H7 (cell line): ENCODE measurements around the gene KRTAP2-1. TPM values are rescaled to one million over a fixed set of nuclear protein-coding genes. Genes with fewer than 3 reads are reported as not detected.
"Not testable (repeated sequence)": the region's sequence is repeated elsewhere in the genome, so short reads cannot be mapped to it uniquely, and the experiment has no call there.

Experiments used
- DNase-seq: peaks from one replicate; pipeline ENCODE4 v3.0.0; 2012
- H3K27me3 ChIP-seq: 2 replicates; pipeline ENCODE4 v1.6.0; 2011; ENCODE audit warnings: mild to moderate bottlenecking, low read length; ENCODE audit not compliant: control insufficient read depth, insufficient read depth
- H3K36me3 ChIP-seq: replicated peaks from 2 replicates; pipeline ENCODE4 v1.5.1; 2011; ENCODE audit warnings: low read length; ENCODE audit not compliant: control insufficient read depth, insufficient read depth
- H3K4me3 ChIP-seq: 2 replicates; pipeline ENCODE4 v1.5.1; 2011; ENCODE audit warnings: low read depth, mild to moderate bottlenecking, control low read depth, low read length, moderate library complexity; ENCODE audit not compliant: insufficient read depth
- total RNA-seq: library from RNA; depleted of rRNA; stranded (reverse); fragments of >200 nt; shearing (Covaris generic); gene quantifications from 2 replicates; pipeline ENCODE4 v1.2.3, GENCODE V29; 2014

Gene KRTAP2-1
- total RNA-seq, 1 experiment from 2014 or later = not detected

DNA sequence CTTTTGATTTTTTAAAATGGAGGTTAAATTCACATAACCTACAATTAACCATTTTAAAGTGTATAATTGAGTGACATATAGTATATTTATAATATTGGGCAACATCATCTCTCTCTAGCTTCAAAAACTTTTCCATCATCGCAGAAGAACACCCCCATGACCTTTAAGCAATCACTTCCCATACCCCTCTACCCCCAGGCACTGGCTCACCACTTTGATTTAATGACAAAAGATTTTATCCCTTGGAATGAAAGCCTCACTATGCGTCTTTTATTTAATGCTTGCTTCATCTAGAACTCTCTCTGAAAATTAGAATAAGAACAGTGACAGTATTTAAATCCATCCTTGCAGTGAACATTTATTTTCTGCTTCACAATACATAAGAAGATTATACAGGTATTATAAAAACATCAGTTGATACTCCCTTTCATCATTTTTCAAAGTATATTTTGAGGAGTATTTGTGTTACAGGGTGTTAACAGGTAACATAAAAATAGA, 9.2 kb downstream of the KRTAP2-1 start:
- Histone ChIP-seq H3K27me3 (no peaks in the 10 kb centered on the region), H3K36me3 (no peaks in the 10 kb centered on the region), H3K4me3 (no peak overlapping the region)
- DNase-seq = peak; percentile 36

DNA sequence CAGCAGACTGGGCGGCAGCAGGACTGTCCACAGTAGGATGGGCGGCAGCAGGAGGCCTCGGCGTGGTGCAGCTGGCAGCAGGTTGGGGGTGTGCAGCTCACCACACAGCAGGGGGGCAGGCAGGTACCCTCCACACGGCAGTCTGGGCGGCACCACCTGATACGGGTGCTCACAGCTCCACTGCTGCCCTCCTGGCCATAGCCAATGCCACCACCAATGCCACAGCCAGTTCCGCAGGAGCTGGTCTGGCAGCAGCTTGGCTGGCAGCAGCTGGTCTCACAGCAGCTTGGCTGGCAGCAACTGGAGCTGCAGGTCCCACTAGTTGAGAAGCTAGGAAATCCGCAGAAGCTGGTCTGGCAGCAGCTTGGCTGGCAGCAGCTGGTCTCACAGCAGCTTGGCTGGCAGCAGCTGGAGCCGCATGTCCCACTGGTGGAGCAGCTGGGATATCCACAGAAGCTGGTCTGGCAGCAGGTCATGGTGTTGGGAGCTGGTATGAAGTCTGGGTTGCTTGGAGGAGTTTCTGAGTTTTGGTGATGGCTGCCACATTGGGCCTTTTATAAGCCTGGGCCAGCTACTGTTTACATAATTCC, 12.7 kb downstream of the KRTAP2-1 start, which contains the start of gene KRTAP1-3:
KRTAP1-3 (minus strand) TSS at position 529 of the 590 bp plus-strand sequence; CDS start at position 476, 53 bp downstream.
- not testable (repeated sequence) for H3K36me3 ChIP-seq, H3K4me3 ChIP-seq, H3K27me3 ChIP-seq, DNase-seq

DNA sequence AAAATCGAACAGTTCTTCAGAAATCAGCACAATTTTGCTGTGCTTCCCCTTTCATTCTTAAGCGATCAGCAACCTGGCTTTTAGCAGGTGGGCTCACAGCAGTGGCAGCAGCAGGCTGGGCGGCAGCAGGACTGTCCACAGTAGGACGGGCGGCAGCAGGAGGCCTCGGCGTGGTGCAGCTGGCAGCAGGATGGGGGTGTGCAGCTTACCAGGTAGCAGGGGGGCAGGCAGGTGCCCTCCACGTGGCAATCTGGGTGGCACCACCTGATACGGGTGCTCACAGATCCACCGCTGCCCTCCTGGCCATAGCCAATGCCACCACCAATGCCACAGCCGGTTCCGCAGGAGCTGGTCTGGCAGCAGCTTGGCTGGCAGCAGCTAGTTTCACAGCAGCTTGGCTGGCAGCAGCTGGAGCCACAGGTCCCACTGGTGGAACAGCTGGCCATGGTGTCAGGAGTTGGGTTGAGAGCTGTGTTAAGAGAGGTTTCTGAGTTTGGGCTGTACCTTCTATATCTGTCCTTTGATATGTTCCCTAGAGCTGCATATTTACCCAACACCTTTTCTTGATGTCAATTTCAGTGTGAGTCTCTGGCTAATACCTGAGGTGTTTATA, 17.4 kb downstream of the KRTAP2-1 start, which contains the start of gene KRTAP1-4:
KRTAP1-4 (minus strand) TSS at position 563 of the 613 bp plus-strand sequence; CDS start at position 446, 117 bp downstream.
- DNase-seq = no peak
- H3K27me3 ChIP-seq = no peaks in the 10 kb centered on the region
- H3K36me3 ChIP-seq = no peaks in the 10 kb centered on the region
- H3K4me3 ChIP-seq = no peak within 1 kb of the TSS

GRCh38 chr17:41026715-41027471, 20.2 kb downstream of the KRTAP2-1 start, which contains the start of gene KRTAP1-5:
TSS of gene KRTAP1-5 (minus strand) at chr17:41027208. CDS start at chr17:41027155, 53 bp downstream.
- Histone ChIP-seq H3K27me3 (no peaks in the 10 kb centered on the region), H3K4me3 (no peak within 1 kb of the TSS), H3K36me3 (no peaks in the 10 kb centered on the region)
- no peak for DNase-seq

DNA sequence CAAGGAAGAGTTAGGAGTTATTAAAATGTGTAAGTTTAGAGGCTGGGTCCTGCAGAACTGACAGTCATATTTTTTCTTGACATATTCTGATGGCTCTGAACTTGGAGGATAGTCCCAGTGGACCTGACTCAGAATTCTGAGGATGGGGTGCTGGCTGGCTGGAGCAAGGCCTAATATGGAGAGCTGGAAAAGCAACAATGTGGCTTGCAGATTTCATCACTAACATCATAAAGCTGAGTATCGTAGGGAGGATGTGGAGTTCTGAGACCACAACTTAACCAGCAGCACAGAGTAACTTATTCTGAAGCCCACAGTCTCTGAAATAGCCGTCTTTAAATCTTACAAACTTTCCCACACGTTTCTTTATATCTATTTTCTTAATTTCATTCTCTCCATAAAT, 22.4 kb downstream of the KRTAP2-1 start:
- Histone ChIP-seq H3K27me3 (no peaks in the 10 kb centered on the region), H3K36me3 (no peaks in the 10 kb centered on the region), H3K4me3 (no peak overlapping the region)
- DNase-seq = no peak

- Histone ChIP-seq H3K27me3 (no peaks in the 10 kb centered on the region), H3K4me3 (no peak overlapping the region), H3K36me3 (no peaks in the 10 kb centered on the region)
- no peak for DNase-seq
These were observed 26.8 kb downstream of the KRTAP2-1 start for GRCh38 chr17:41020336-41020735.

GRCh38 chr17:41019415-41019814, 27.7 kb downstream of the KRTAP2-1 start:
- no peaks in the 10 kb centered on the region for H3K27me3 ChIP-seq
- DNase-seq = no peak
- no peaks in the 10 kb centered on the region for H3K36me3 ChIP-seq
- no peak overlapping the region for H3K4me3 ChIP-seq

DNA sequence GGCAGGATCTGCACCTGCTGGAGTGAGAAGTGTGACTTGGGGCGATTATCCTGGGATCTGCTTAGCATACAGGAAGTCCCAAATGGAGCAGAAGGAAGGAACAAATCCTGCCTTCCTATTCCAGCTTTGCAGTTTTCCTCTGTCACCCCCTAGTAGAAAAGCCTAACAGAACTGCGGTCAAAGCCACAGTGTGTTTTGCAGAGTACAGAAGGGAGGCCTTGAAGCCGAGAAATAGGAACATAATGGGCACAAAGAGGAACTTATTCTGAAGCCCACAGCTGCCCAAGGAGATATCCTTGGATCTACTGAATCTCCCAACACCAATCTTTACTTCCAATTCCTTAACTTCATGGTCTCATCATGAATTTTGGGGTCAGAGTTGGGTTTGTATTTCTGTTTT, 28.6 kb downstream of the KRTAP2-1 start:
- Histone ChIP-seq H3K36me3 (no peaks in the 10 kb centered on the region), H3K4me3 (no peak overlapping the region)
- no peak for DNase-seq

DNA sequence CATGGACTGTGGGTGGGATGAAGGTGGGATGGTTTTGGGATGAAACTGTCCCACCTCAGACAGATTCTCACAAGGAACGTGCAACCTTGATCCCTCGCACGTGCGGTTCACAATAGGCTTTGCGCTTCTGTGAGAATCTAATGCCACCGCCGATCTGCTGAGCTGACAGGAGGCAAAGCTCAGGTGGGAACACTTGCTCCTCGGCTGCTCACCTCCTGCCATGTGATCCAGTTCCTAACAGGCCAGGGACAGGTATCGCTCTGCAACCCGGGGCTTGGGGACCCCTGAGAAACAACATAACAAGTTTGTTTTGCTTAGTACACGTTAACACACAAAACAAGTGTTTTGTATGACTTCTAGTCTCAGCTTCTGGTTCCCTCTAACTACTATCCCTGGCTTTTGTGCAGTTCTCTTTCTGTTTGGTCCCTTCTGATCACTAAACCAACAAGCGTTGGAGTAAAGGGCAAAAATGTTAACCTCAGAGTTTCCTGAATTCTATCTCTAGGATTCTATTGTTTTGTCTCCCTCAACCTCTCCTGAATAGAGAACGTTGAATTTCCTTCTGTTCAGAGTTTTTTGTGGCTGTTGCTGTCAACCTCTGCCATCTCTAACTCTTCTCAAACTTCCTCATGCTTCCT, 30.4 kb downstream of the KRTAP2-1 start:
- no peak overlapping the region for H3K4me3 ChIP-seq
- no peak for DNase-seq
- H3K27me3 ChIP-seq = no peaks in the 10 kb centered on the region
- no peaks in the 10 kb centered on the region for H3K36me3 ChIP-seq

More for the DNA sequence above, 28.6 kb downstream of the KRTAP2-1 start:
- H3K27me3 ChIP-seq = no peaks in the 10 kb centered on the region

- no peaks in the 10 kb centered on the region for H3K27me3 ChIP-seq
- no peak for DNase-seq
- H3K4me3 ChIP-seq = no peak overlapping the region
- H3K36me3 ChIP-seq = no peaks in the 10 kb centered on the region
These were observed 31.7 kb downstream of the KRTAP2-1 start for GRCh38 chr17:41015454-41015853.

DNA sequence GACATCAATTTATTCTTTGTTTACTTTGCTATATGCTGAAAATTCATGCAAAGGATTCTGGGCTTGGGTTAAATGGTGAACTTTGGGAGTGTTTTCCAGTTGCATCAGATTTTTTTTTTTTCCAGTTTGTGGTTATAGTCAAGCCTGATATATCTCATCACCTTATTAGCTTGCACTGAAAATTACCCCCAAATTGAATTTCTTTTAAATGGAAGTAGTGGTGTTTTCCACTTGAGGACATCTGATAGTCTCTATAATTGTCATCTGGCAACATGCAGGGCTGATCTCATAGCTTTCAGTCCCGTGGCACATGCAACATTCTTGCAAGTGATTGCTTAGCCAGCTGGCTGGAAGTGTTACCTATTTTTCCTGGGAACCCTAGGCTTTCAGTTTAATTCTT, 33.5 kb downstream of the KRTAP2-1 start:
- DNase-seq = no peak
- Histone ChIP-seq H3K36me3 (no peaks in the 10 kb centered on the region), H3K27me3 (no peaks in the 10 kb centered on the region), H3K4me3 (no peak overlapping the region)

DNA sequence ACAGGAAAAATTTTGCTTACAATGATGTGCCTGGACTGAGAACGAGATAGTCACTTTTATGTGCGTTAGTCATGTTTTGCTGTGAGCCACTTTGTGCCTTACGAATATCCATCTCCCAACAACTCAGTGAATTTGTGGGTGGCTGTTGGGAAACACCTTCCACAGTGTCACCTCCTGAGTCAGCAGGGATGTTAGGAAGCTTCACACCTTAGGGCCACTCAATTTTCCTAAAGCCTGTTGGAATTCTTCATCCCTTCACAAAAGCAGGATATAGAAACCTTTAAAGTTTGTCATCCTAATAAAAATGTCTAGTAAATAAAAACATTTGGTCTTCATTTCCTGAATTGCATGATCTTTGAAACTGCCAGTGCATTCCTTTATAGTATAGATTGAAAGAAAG, 33.9 kb downstream of the KRTAP2-1 start:
- no peak for DNase-seq
- no peaks in the 10 kb centered on the region for H3K36me3 ChIP-seq
- no peaks in the 10 kb centered on the region for H3K27me3 ChIP-seq
- no peak overlapping the region for H3K4me3 ChIP-seq

GRCh38 chr17:41012326-41013120, 34.6 kb downstream of the KRTAP2-1 start:
- H3K27me3 ChIP-seq = no peaks in the 10 kb centered on the region
- no peak overlapping the region for H3K4me3 ChIP-seq
- no peak for DNase-seq
- H3K36me3 ChIP-seq = no peaks in the 10 kb centered on the region

DNA sequence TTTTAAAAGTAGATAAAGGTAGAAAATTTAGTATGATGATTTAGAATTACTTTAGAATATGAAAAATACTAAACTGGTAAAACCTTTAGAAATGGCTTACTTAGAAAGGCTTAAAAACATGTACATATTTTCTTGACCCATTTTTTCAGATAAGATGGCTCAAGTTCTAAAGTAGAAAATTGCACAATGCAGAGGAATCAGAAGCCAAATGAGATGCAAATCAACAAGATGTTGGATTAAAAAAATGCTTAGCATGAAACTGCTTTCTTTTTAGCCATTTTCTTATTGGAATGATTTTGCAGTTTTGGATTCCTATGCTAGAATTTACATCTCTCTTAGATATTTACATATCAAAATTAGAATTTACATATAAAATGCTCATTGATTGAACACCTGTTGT, 36.7 kb downstream of the KRTAP2-1 start:
- H3K4me3 ChIP-seq = no peak overlapping the region
- DNase-seq = no peak
- no peaks in the 10 kb centered on the region for H3K36me3 ChIP-seq
- no peaks in the 10 kb centered on the region for H3K27me3 ChIP-seq
